Measurements from ENCODE around the gene FBXL12. TPM values are rescaled to one million over a fixed set of nuclear protein-coding genes. Genes with fewer than 3 reads are reported as not detected.

The FBXL12 gene
- total and polyA plus RNA-seq, 8 donors, result 11.1 to 185 (median 17.9) TPM

DNA sequence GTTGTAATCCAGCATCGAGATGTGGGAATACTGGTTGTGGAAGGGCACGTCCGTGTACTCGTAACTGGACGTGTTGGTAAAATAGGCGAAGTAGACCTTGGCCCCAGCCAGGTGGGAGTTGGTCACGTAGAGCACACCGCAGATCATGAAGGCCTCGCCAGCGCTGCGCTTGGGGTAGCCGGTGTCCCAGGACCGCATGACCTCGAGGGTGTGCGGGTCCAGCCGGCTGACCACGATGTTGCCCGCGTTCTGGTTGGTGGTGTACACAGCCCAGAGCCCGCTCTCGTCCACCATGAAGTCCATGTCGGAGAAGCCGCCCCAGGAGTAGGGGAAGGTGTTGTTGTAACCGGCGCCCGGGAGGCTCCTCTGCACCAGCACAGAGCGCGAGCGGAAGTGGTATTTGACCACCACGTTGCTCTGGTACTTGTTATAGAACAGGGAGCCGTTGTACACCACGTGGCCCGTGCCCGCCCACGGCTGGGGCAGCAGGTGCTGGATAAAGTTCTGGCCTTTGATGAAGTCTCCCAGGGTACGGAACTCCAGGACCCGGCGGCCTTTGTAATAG, 35.5 kb upstream of the FBXL12 start:
- intact Hi-C loops (cut with DNase I; ENCODE audit: low total_unique reads), result no loop called here
- Histone ChIP-seq H3K36me3 (peaks cover 0 to 29% (median 16%) of the 10 kb centered on the region in 4 donors), H3K9me3 (no peaks in the 10 kb centered on the region), H3K4me1 (peaks cover 0 to 8% (median 0%) of the 10 kb centered on the region in 4 donors), H3K27me3 (no peaks in the 10 kb centered on the region), H3K4me3 (no peak overlapping the region), H3K27ac (no peak overlapping the region)
- WGBS, 5 donors, result 95 to 97% (median 96%) methylated on average over 25 to 38 of the region's 38 CpGs
- no peak for DNase-seq
- TF ChIP-seq, protein P1, sequence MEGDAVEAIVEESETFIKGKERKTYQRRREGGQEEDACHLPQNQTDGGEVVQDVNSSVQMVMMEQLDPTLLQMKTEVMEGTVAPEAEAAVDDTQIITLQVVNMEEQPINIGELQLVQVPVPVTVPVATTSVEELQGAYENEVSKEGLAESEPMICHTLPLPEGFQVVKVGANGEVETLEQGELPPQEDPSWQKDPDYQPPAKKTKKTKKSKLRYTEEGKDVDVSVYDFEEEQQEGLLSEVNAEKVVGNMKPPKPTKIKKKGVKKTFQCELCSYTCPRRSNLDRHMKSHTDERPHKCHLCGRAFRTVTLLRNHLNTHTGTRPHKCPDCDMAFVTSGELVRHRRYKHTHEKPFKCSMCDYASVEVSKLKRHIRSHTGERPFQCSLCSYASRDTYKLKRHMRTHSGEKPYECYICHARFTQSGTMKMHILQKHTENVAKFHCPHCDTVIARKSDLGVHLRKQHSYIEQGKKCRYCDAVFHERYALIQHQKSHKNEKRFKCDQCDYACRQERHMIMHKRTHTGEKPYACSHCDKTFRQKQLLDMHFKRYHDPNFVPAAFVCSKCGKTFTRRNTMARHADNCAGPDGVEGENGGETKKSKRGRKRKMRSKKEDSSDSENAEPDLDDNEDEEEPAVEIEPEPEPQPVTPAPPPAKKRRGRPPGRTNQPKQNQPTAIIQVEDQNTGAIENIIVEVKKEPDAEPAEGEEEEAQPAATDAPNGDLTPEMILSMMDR (IDR thresholded peaks at IDR 0.05), result no peak
- TF ChIP-seq POLR2AphosphoS5 (IDR thresholded peaks at IDR 0.05), result no peak

DNA sequence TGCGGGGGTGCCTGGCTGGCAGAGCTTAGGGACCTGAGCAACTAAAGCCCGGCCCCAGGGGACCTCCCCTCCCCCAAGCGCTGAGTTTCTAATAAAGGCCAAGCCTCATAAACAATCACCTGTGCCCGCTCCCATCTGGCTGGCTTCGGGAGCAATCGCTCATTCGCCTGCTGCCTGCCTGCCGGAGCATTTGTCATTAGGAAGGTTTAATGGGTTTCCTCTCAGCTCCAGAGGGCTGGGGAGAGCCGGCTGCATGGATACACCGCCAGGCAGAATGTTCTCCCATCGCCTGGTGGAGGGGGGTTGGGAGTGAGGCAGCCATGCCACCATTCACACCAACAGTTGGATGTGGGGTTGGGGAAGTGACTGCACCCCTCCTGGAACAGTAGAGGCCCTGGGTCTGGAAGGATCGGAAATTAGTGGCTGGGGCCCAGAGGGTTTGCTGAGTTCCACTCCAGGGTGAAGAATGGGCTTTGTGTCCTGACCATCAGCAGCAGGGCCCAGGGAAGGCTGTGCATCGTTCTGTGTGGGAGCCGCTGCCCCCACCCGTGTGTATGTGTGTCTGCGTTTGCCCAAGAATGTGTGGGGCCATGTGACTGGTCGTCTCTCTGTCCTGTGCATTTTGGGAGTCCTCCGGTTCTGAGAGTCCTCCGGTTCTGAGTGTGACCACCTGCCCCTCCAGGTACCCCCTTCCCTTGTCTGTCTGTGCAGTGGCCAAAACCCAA, 31.5 kb upstream of the FBXL12 start:
- peak in 1 of 2 donors; percentile 80 for DNase-seq
- peaks cover 14 to 69% (median 55%) of the 10 kb centered on the region in 4 donors for H3K36me3 ChIP-seq
- H3K27me3 ChIP-seq, result no peaks in the 10 kb centered on the region
- no peaks in the 10 kb centered on the region for H3K9me3 ChIP-seq
- peaks cover 0 to 19% (median 7%) of the 10 kb centered on the region in 4 donors for H3K4me1 ChIP-seq
- TF ChIP-seq POLR2AphosphoS5 (IDR thresholded peaks at IDR 0.05) (no peak), POLR2A (IDR thresholded peaks at IDR 0.05) (no peak), EP300 (IDR thresholded peaks at IDR 0.05) (no peak)
- TF ChIP-seq, protein P1 (IDR thresholded peaks at IDR 0.05), result no peak
- intact Hi-C loops (cut with DNase I; ENCODE audit: low total_unique reads), result no loop called here
- no peak overlapping the region for H3K4me3 ChIP-seq
- WGBS, 5 donors, result 64 to 82% (median 75%) methylated on average over 11 to 19 of the region's 19 CpGs
- H3K27ac ChIP-seq, result no peak overlapping the region

DNA sequence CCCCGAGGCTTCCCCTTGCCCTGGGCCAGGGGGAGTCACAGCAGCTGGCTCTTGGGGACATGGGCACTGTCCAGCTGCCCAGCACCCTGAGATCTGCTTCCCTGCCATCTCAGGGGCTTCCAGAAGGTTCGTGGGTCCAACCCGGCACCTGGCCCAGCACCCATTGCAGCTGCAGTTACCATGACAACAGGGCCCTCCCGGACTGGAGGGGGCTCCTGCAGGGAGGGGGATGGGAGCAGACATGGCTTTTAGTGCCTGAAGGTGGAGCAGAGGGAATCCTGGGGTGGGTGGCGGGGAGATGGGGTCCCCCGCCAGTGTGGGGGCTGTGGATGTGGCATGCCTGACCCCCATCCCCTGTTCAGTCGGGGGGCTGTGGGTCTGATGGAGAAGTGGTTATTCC, 30.9 kb upstream of the FBXL12 start:
- Histone ChIP-seq H3K4me1 (peaks cover 0 to 19% (median 7%) of the 10 kb centered on the region in 4 donors), H3K4me3 (no peak overlapping the region), H3K27me3 (no peaks in the 10 kb centered on the region), H3K9me3 (no peaks in the 10 kb centered on the region), H3K27ac (no peak overlapping the region), H3K36me3 (peaks cover 15 to 75% (median 60%) of the 10 kb centered on the region in 4 donors)
- TF ChIP-seq POLR2AphosphoS5 (IDR thresholded peaks at IDR 0.05) (no peak), EP300 (IDR thresholded peaks at IDR 0.05) (no peak), POLR2A (IDR thresholded peaks at IDR 0.05) (no peak)
- TF ChIP-seq, protein P1 (IDR thresholded peaks at IDR 0.05), result no peak
- no peak for DNase-seq
- WGBS, 5 donors, result 75 to 85% (median 80%) methylated on average over 1 to 7 of the region's 7 CpGs
- intact Hi-C loops (cut with DNase I; ENCODE audit: low total_unique reads), result no loop called here

DNA sequence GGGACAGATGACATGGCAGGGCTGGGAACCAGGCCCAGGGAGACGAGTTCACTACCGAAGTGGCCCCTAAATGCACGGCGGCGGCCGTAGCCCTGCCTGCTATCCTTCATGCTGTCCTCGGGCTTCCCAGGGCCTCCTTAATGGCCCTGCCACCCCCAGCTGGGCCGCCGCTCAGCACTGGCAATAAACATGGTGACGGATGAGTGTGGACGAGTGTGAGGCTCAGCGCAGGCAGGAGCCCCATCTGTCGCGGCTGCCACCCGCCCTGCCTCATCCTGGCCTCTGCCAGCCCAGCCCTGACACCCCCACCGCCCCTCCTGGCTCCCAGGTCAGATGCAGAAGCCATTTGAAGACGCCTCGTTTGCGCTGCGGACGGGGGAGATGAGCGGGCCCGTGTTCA, 29.9 kb upstream of the FBXL12 start:
- Histone ChIP-seq H3K4me3 (no peak overlapping the region), H3K27me3 (no peaks in the 10 kb centered on the region), H3K27ac (no peak overlapping the region), H3K4me1 (peaks cover 0 to 19% (median 7%) of the 10 kb centered on the region in 4 donors), H3K9me3 (peaks cover 0 to 3% (median under 1%) of the 10 kb centered on the region in 4 donors), H3K36me3 (peaks cover 25 to 79% (median 71%) of the 10 kb centered on the region in 4 donors)
- WGBS, 5 donors, result 80 to 89% (median 85%) methylated on average over 8 to 23 of the region's 23 CpGs
- no peak for TF ChIP-seq EP300 (IDR thresholded peaks at IDR 0.05)
- TF ChIP-seq POLR2A (IDR thresholded peaks at IDR 0.05), result no peak
- TF ChIP-seq, protein P1 (IDR thresholded peaks at IDR 0.05), result no peak
- TF ChIP-seq POLR2AphosphoS5 (IDR thresholded peaks at IDR 0.05), result no peak
- DNase-seq, result peak in 1 of 2 donors; percentile 47
- intact Hi-C loops (cut with DNase I; ENCODE audit: low total_unique reads), result no loop called here
